Neural cell (in vitro differentiated cells): ENCODE results near the gene PIAS1. TPM values are rescaled to one million over a fixed set of nuclear protein-coding genes. Genes with fewer than 3 reads are reported as not detected.

Experiments used
- H2AFZ ChIP-seq: fragments of 200-600, 300-800 bp; sonication (generic), shearing (Covaris generic); 2 replicates; pipeline ENCODE4 v1.6.0; 2014; ENCODE audit warnings: low read depth, mild to moderate bottlenecking, antibody characterized with exemption, low read length, moderate library complexity
- H3F3A ChIP-seq: fragments of 200-600 bp; shearing (Covaris generic); 2 replicates; pipeline ENCODE4 v1.6.1; 2016; ENCODE audit warnings: mild to moderate bottlenecking, moderate library complexity, mixed read lengths, antibody characterized with exemption, low read length; ENCODE audit not compliant: insufficient read depth, poor library complexity, severe bottlenecking
- H3K27ac ChIP-seq: fragments of 200-600, 300-800 bp; sonication (generic), shearing (Covaris generic); 2 replicates; pipeline ENCODE4 v1.5.1; 2014; ENCODE audit warnings: mild to moderate bottlenecking, low read length, moderate library complexity
- H3K27me3 ChIP-seq: fragments of 300-800, 200-600 bp; sonication (generic), shearing (Covaris generic); 2 replicates; pipeline ENCODE4 v1.6.0; 2014; ENCODE audit warnings: mild to moderate bottlenecking, low read depth, low read length, moderate library complexity; ENCODE audit not compliant: insufficient read depth
- H3K36me3 ChIP-seq: fragments of 300-800, 200-600 bp; sonication (generic), shearing (Covaris generic); 2 replicates; pipeline ENCODE4 v1.5.1; 2014; ENCODE audit warnings: mild to moderate bottlenecking, antibody characterized with exemption, low read length, moderate library complexity; ENCODE audit not compliant: insufficient read depth
- H3K4me2 ChIP-seq: fragments of 300-800, 200-600 bp; sonication (generic), shearing (Covaris generic); 2 replicates; pipeline ENCODE4 v1.6.0; 2014; ENCODE audit warnings: mild to moderate bottlenecking, low read length
- H3K4me3 ChIP-seq: fragments of 300-800, 200-600 bp; sonication (generic), shearing (Covaris generic); 2 replicates; pipeline ENCODE4 v1.5.1; 2014; ENCODE audit warnings: mild to moderate bottlenecking, low read length, moderate library complexity
- H3K79me2 ChIP-seq: fragments of 200-600 bp; shearing (Covaris generic); replicated peaks from 2 replicates; pipeline ENCODE4 v1.6.0; 2014; ENCODE audit warnings: mild to moderate bottlenecking, low read length, moderate library complexity; ENCODE audit not compliant: insufficient read depth
- H3K9ac ChIP-seq: fragments of 300-800, 200-600 bp; sonication (generic), shearing (Covaris generic); 2 replicates; pipeline ENCODE4 v1.6.1; 2016; ENCODE audit warnings: mild to moderate bottlenecking, low read length, mixed read lengths
- H3K9me2 ChIP-seq: fragments of 200-600 bp; shearing (Covaris generic); 2 replicates; pipeline ENCODE4 v1.6.1; 2016; ENCODE audit warnings: mild to moderate bottlenecking, low read length, mixed read lengths; ENCODE audit not compliant: insufficient read depth
- H3K9me3 ChIP-seq: fragments of 200-600, 300-800 bp; sonication (generic), shearing (Covaris generic); 2 replicates; pipeline ENCODE4 v1.6.1; 2016; ENCODE audit warnings: mild to moderate bottlenecking, mixed run types, low read length, moderate library complexity, mixed read lengths
- H4K20me1 ChIP-seq: fragments of 200-600 bp; shearing (Covaris generic); 2 replicates; pipeline ENCODE4 v1.6.1; 2016; ENCODE audit warnings: mild to moderate bottlenecking, mixed run types; ENCODE audit not compliant: insufficient read depth
- CTCF ChIP-seq: fragments of 450-650 bp; IDR thresholded peaks from 2 replicates; pipeline ENCODE4 v1.5.1; 2014; ENCODE audit warnings: antibody characterized with exemption, mild to moderate bottlenecking, moderate library complexity; ENCODE audit not compliant: poor library complexity, severe bottlenecking
- EP300 ChIP-seq: fragments of 450-650 bp; conservative IDR thresholded peaks from 2 replicates; pipeline ENCODE4 v1.6.1; 2014; ENCODE audit warnings: antibody characterized with exemption, mild to moderate bottlenecking, moderate library complexity; ENCODE audit not compliant: poor library complexity, severe bottlenecking
- EZH2 ChIP-seq: fragments of 200-600, 300-800 bp; shearing (Covaris generic), sonication (generic); IDR thresholded peaks from 2 replicates; pipeline ENCODE4 v1.6.1; 2014; ENCODE audit warnings: antibody characterized with exemption, low read length, borderline replicate concordance, mild to moderate bottlenecking; ENCODE audit not compliant: insufficient read depth, poor library complexity, severe bottlenecking
- MXI1 ChIP-seq: fragments of 450-650 bp; conservative IDR thresholded peaks from 2 replicates; pipeline ENCODE4 v1.6.1; 2014; ENCODE audit warnings: antibody characterized with exemption, mild to moderate bottlenecking; ENCODE audit not compliant: poor library complexity, severe bottlenecking
- POLR2AphosphoS5 ChIP-seq: IDR thresholded peaks from 2 replicates; pipeline ENCODE4 v1.6.1; 2012
- RAD21 ChIP-seq: fragments of 450-650 bp; conservative IDR thresholded peaks from 2 replicates; pipeline ENCODE4 v1.6.1; 2014; ENCODE audit warnings: antibody characterized with exemption, mild to moderate bottlenecking, moderate library complexity
- REST ChIP-seq: IDR thresholded peaks from 2 replicates; pipeline ENCODE4 v1.6.1; 2012; ENCODE audit warnings: borderline replicate concordance
- SMC3 ChIP-seq: fragments of 450-650 bp; conservative IDR thresholded peaks from 2 replicates; pipeline ENCODE4 v1.6.1; 2014; ENCODE audit warnings: antibody characterized with exemption, mild to moderate bottlenecking, moderate library complexity; ENCODE audit not compliant: poor library complexity
- TAF1 ChIP-seq: IDR thresholded peaks from 2 replicates; pipeline ENCODE4 v1.6.1; 2012; ENCODE audit warnings: low read depth
- polyA plus RNA-seq: library from polyadenylated mRNA; depleted of rRNA; stranded (reverse); fragments of >200 nt; gene quantifications from 2 replicates; pipeline ENCODE4 v1.2.3, GENCODE V29; 2014

PIAS1 gene
- polyA plus RNA-seq, 1 donor from 2014 or later: 14.3 TPM

GRCh38 chr15:68232449-68232848, 178.3 kb downstream of the PIAS1 start:
- no peaks in the 10 kb centered on the region for H4K20me1 ChIP-seq
- no peaks in the 10 kb centered on the region for H3K27me3 ChIP-seq
- TF ChIP-seq RAD21: no peak
- TF ChIP-seq REST: no peak
- no peak for TF ChIP-seq SMC3
- no peak for TF ChIP-seq MXI1
- TF ChIP-seq EZH2: no peak
- no peak for TF ChIP-seq POLR2AphosphoS5
- TF ChIP-seq CTCF: no peak
- TF ChIP-seq TAF1: no peak
- no peak for TF ChIP-seq EP300
- H3K36me3 ChIP-seq: no peaks in the 10 kb centered on the region
- no peak overlapping the region for H2AFZ ChIP-seq
- no peaks in the 10 kb centered on the region for H3F3A ChIP-seq
- no peaks in the 10 kb centered on the region for H3K9me3 ChIP-seq
- H3K9ac ChIP-seq: no peak overlapping the region
- no peak overlapping the region for H3K4me3 ChIP-seq
- H3K4me2 ChIP-seq: no peak overlapping the region
- no peak overlapping the region for H3K27ac ChIP-seq
- no peaks in the 10 kb centered on the region for H3K9me2 ChIP-seq
- no peaks in the 10 kb centered on the region for H3K79me2 ChIP-seq

- no peaks in the 10 kb centered on the region for H4K20me1 ChIP-seq
- TF ChIP-seq CTCF (no peak), EZH2 (no peak), REST (no peak), SMC3 (no peak), MXI1 (no peak), RAD21 (no peak), TAF1 (no peak), EP300 (no peak), POLR2AphosphoS5 (no peak)
Measured at GRCh38 chr15:68232937-68233336, 178.8 kb downstream of the PIAS1 start.

More at GRCh38 chr15:68232937-68233336, 178.8 kb downstream of the PIAS1 start:
- no peaks in the 10 kb centered on the region for H3K9me3 ChIP-seq
- H3K9ac ChIP-seq: no peak overlapping the region
- H2AFZ ChIP-seq: no peak overlapping the region
- no peaks in the 10 kb centered on the region for H3F3A ChIP-seq
- H3K27me3 ChIP-seq: no peaks in the 10 kb centered on the region
- H3K9me2 ChIP-seq: no peaks in the 10 kb centered on the region
- no peak overlapping the region for H3K4me3 ChIP-seq
- no peaks in the 10 kb centered on the region for H3K79me2 ChIP-seq
- no peaks in the 10 kb centered on the region for H3K36me3 ChIP-seq
- H3K4me2 ChIP-seq: no peak overlapping the region
- no peak overlapping the region for H3K27ac ChIP-seq
